Astrocyte (in vitro differentiated cells and primary cell): ENCODE data around the gene MARK1. TPM values are rescaled to one million over a fixed set of nuclear protein-coding genes. Genes with fewer than 3 reads are reported as not detected.
"Not testable (repeated sequence)": the region's sequence is repeated elsewhere in the genome, so short reads cannot be mapped to it uniquely, and the experiment has no call there.

Experiments
- DNase-seq: peaks from one replicate; pipeline ENCODE4 v3.0.0-alpha.2; 2010; ENCODE audit warnings: low read depth
- FAIRE-seq: peaks from 2 replicates; lab custom pipeline; 2011; peaks lifted over from hg19 to GRCh38; lab: Jason Lieb, UNC
- H2AFZ ChIP-seq: 2 replicates; pipeline ENCODE4 v1.6.0; 2012; ENCODE audit warnings: low read depth, low read length, inconsistent platforms
- H3K27ac ChIP-seq: 2 replicates; pipeline ENCODE4 v1.5.1; 2011; ENCODE audit warnings: low read depth, low read length, inconsistent platforms
- H3K27me3 ChIP-seq: 2 replicates; pipeline ENCODE4 v1.6.0; 2011; ENCODE audit warnings: low read length, inconsistent platforms; ENCODE audit not compliant: insufficient read depth
- H3K36me3 ChIP-seq: 2 replicates; pipeline ENCODE4 v1.5.1; 2011; ENCODE audit warnings: low read length, inconsistent platforms; ENCODE audit not compliant: insufficient read depth
- H3K4me1 ChIP-seq: 2 replicates; pipeline ENCODE4 v1.5.1; 2011; ENCODE audit warnings: low read length, inconsistent platforms; ENCODE audit not compliant: insufficient read depth
- H3K4me2 ChIP-seq: 2 replicates; pipeline ENCODE4 v1.6.0; 2012; ENCODE audit warnings: low read length, inconsistent platforms
- H3K4me3 ChIP-seq: 2 replicates; pipeline ENCODE4 v1.5.1; 2011; ENCODE audit warnings: low read depth, mild to moderate bottlenecking, low read length, inconsistent platforms; ENCODE audit not compliant: insufficient read depth
- H3K79me2 ChIP-seq: 2 replicates; pipeline ENCODE4 v1.6.0; 2012; ENCODE audit warnings: mild to moderate bottlenecking, low read length, inconsistent platforms; ENCODE audit not compliant: insufficient read depth
- H3K9ac ChIP-seq: 2 replicates; pipeline ENCODE4 v1.6.0; 2012; ENCODE audit warnings: mild to moderate bottlenecking, low read length, inconsistent platforms
- H3K9me3 ChIP-seq: 2 replicates; pipeline ENCODE4 v1.5.1; 2012; ENCODE audit warnings: low read depth, mild to moderate bottlenecking, low read length, inconsistent platforms; ENCODE audit not compliant: insufficient read depth
- H4K20me1 ChIP-seq: 2 replicates; pipeline ENCODE4 v1.6.0; 2012; ENCODE audit warnings: low read length, inconsistent platforms; ENCODE audit not compliant: insufficient read depth
- H3K27ac Mint-ChIP-seq: one replicate; pipeline ENCODE4 v1.8.0; 2021; ENCODE audit warnings: mild to moderate bottlenecking, mixed read lengths; ENCODE audit not compliant: unreplicated experiment
- H3K27me3 Mint-ChIP-seq: one replicate; pipeline ENCODE4 v1.8.0; 2021; ENCODE audit warnings: low read depth, mixed read lengths; ENCODE audit not compliant: unreplicated experiment
- H3K36me3 Mint-ChIP-seq: one replicate; pipeline ENCODE4 v1.8.0; 2021; ENCODE audit warnings: low read depth, mixed read lengths; ENCODE audit not compliant: unreplicated experiment
- H3K4me1 Mint-ChIP-seq: one replicate; pipeline ENCODE4 v1.8.0; 2021; ENCODE audit warnings: low read depth, mixed read lengths; ENCODE audit not compliant: unreplicated experiment
- H3K4me3 Mint-ChIP-seq: one replicate; pipeline ENCODE4 v1.8.0; 2021; ENCODE audit warnings: mild to moderate bottlenecking, moderate library complexity, mixed read lengths; ENCODE audit not compliant: unreplicated experiment
- H3K9me3 Mint-ChIP-seq: one replicate; pipeline ENCODE4 v1.8.0; 2021; ENCODE audit warnings: mild to moderate bottlenecking, mixed read lengths; ENCODE audit not compliant: unreplicated experiment
- EZH2 ChIP-seq: IDR thresholded peaks from 2 replicates; pipeline ENCODE4 v1.6.1; 2012; ENCODE audit warnings: mild to moderate bottlenecking, low read length, inconsistent platforms; ENCODE audit not compliant: insufficient read depth
- total RNA-seq: library from RNA; stranded (reverse); gene quantifications from 2 replicates; pipeline ENCODE4 v1.2.1, GENCODE V29; 2021
- TF ChIP-seq, protein P1 (sequence below): IDR thresholded peaks from 2 replicates; pipeline ENCODE4 v1.5.1; 2011; ENCODE audit warnings: low read depth, mild to moderate bottlenecking, inconsistent platforms, low read length, moderate library complexity; ENCODE audit not compliant: insufficient read depth

Gene MARK1
- total RNA-seq, 1 donor from 2014 or later, result 10.8 TPM

DNA sequence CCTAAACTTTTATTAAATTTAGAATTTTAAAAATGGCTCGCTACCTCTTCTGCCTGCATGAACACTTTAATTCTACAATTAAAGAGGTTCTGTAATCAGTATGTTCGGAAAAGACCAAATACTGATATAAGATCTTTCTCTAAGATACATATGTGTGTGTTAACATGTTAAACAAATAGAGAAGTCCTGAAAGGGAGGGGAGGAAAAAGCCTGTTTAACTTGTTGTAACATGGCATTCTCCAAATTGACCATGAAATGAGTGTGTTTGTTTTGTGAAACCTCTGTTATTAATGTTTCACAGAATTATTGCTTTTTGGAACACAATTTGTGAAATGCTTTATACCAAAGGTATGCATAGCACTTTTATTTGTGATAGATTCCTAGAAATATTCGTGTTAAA, 77.0 kb downstream of the MARK1 start:
- H3K27me3 ChIP-seq, result no peaks in the 10 kb centered on the region
- H4K20me1 ChIP-seq, result no peaks in the 10 kb centered on the region
- H3K9me3 Mint-ChIP-seq, result peaks cover 4% of the 10 kb centered on the region
- H3K4me3 Mint-ChIP-seq, result no peak overlapping the region
- H3K4me2 ChIP-seq, result no peak overlapping the region
- no peak overlapping the region for H3K27ac Mint-ChIP-seq
- H3K36me3 Mint-ChIP-seq, result peaks cover 4% of the 10 kb centered on the region
- H3K4me1 Mint-ChIP-seq, result no peaks in the 10 kb centered on the region
- H3K27me3 Mint-ChIP-seq, result no peaks in the 10 kb centered on the region
- H2AFZ ChIP-seq, result no peak overlapping the region
- DNase-seq, result no peak
- H3K79me2 ChIP-seq, result no peaks in the 10 kb centered on the region
- no peaks in the 10 kb centered on the region for H3K4me1 ChIP-seq
- no peak overlapping the region for H3K27ac ChIP-seq
- H3K36me3 ChIP-seq, result no peaks in the 10 kb centered on the region
- TF ChIP-seq, protein P1, sequence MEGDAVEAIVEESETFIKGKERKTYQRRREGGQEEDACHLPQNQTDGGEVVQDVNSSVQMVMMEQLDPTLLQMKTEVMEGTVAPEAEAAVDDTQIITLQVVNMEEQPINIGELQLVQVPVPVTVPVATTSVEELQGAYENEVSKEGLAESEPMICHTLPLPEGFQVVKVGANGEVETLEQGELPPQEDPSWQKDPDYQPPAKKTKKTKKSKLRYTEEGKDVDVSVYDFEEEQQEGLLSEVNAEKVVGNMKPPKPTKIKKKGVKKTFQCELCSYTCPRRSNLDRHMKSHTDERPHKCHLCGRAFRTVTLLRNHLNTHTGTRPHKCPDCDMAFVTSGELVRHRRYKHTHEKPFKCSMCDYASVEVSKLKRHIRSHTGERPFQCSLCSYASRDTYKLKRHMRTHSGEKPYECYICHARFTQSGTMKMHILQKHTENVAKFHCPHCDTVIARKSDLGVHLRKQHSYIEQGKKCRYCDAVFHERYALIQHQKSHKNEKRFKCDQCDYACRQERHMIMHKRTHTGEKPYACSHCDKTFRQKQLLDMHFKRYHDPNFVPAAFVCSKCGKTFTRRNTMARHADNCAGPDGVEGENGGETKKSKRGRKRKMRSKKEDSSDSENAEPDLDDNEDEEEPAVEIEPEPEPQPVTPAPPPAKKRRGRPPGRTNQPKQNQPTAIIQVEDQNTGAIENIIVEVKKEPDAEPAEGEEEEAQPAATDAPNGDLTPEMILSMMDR, result no peak
- no peak for TF ChIP-seq EZH2
- H3K9ac ChIP-seq, result no peak overlapping the region
- FAIRE-seq, result no peak
- no peaks in the 10 kb centered on the region for H3K9me3 ChIP-seq
- H3K4me3 ChIP-seq, result no peak overlapping the region

DNA sequence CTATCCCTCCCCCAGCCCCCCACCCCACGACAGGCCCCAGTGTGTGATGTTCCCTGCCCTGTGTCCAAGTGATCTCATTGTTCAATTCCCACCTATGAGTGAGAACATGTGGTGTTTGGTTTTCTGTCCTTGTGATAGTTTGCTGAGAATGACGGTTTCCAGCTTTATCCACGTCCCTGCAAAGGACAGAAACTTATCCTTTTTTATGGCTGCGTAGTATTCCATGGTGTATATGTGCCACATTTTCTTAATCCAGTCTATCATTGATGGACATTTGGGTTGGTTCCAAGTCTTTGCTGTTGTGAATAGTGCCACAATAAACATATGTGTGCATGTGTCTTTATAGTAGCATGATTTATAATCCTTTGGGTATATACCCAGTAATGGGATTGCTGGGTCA, 77.7 kb downstream of the MARK1 start:
- H2AFZ ChIP-seq, H3K36me3 Mint-ChIP-seq, H3K4me2 ChIP-seq, H3K4me3 Mint-ChIP-seq, H3K36me3 ChIP-seq, H3K9me3 Mint-ChIP-seq, H3K4me1 Mint-ChIP-seq, H3K4me1 ChIP-seq, H3K9ac ChIP-seq, FAIRE-seq, H3K27ac Mint-ChIP-seq, H3K27me3 Mint-ChIP-seq, H3K27me3 ChIP-seq, H3K27ac ChIP-seq, H3K9me3 ChIP-seq, H3K79me2 ChIP-seq, H3K4me3 ChIP-seq, DNase-seq, H4K20me1 ChIP-seq: not testable (repeated sequence)

DNA sequence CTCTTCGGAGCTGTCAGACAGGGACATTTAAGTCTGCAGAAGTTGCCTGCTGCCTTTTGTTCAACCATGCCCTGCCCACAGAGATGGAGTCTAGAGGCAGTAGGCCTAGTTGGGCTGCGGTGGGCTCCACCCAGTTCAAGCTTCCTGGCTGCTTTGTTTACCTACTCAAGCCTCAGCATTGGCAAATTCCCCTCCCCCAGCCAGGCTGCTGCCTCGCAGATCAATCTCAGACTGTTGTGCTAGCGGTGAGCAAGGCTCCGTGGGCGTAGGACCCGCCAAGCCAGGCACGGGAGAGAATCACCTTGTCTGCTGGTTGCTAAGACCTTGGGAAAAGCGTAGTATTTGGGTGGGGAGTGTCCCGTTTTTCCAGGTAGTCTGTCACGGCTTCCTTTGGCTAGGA, 83.2 kb downstream of the MARK1 start:
- H3K4me3 Mint-ChIP-seq, DNase-seq, H2AFZ ChIP-seq, H3K79me2 ChIP-seq, H3K27me3 Mint-ChIP-seq, H3K4me1 Mint-ChIP-seq, H3K27me3 ChIP-seq, H3K4me1 ChIP-seq, H3K9me3 ChIP-seq, H3K27ac ChIP-seq, H3K9me3 Mint-ChIP-seq, H3K36me3 Mint-ChIP-seq, H3K4me3 ChIP-seq, H3K4me2 ChIP-seq, H4K20me1 ChIP-seq, H3K9ac ChIP-seq, H3K36me3 ChIP-seq, H3K27ac Mint-ChIP-seq, FAIRE-seq: not testable (repeated sequence)

DNA sequence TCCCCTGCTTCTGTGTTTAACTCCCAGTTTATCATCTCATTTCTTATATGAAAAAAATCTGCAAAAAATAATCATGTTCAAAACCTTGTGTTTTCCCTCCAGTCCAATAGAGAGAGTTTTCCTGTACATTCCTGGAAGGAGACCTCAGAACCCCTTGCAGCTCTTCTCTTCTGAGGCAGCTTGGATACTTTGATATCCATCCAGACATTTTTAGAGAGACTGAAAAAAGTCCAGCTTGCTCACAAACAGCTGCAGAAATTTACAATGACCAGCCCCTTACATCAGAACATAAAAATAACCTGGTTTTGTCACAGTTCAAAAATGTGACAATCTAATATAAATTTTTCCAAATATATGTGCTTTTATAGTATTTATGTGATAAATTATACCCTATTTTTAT, 88.9 kb downstream of the MARK1 start:
- no peaks in the 10 kb centered on the region for H3K27me3 Mint-ChIP-seq
- Histone ChIP-seq H3K27ac (no peak overlapping the region), H2AFZ (no peak overlapping the region), H4K20me1 (no peaks in the 10 kb centered on the region), H3K4me1 (no peaks in the 10 kb centered on the region), H3K79me2 (no peaks in the 10 kb centered on the region), H3K27me3 (no peaks in the 10 kb centered on the region), H3K9ac (no peak overlapping the region), H3K4me3 (no peak overlapping the region), H3K4me2 (no peak overlapping the region), H3K36me3 (no peaks in the 10 kb centered on the region), H3K9me3 (no peaks in the 10 kb centered on the region)
- no peaks in the 10 kb centered on the region for H3K4me1 Mint-ChIP-seq
- H3K9me3 Mint-ChIP-seq, result no peaks in the 10 kb centered on the region
- DNase-seq (no peak), FAIRE-seq (no peak)
- no peak overlapping the region for H3K4me3 Mint-ChIP-seq
- TF ChIP-seq, protein P1, result no peak
- TF ChIP-seq EZH2, result no peak
- H3K27ac Mint-ChIP-seq, result no peak overlapping the region
- no peaks in the 10 kb centered on the region for H3K36me3 Mint-ChIP-seq
